HL-60 (cell line): ENCODE results near the gene KSR1.

Experiments used
- GABPA ChIP-seq: IDR thresholded peaks from 2 replicates; pipeline ENCODE4 v1.6.1; 2012; ENCODE audit warnings: low read depth
- POLR2AphosphoS5 ChIP-seq: IDR thresholded peaks from 2 replicates; pipeline ENCODE4 v1.6.1; 2012; ENCODE audit warnings: low read depth
- TF ChIP-seq, protein P1 (sequence below): IDR thresholded peaks from one replicate; pipeline ENCODE4 v1.5.1; 2011; ENCODE audit warnings: low read length, control low read depth, inconsistent platforms; ENCODE audit not compliant: insufficient read depth
- TF ChIP-seq, protein P2 (sequence below): IDR thresholded peaks from 2 replicates; pipeline ENCODE4 v1.6.1; 2012; ENCODE audit warnings: low read depth; ENCODE audit not compliant: insufficient replicate concordance

DNA sequence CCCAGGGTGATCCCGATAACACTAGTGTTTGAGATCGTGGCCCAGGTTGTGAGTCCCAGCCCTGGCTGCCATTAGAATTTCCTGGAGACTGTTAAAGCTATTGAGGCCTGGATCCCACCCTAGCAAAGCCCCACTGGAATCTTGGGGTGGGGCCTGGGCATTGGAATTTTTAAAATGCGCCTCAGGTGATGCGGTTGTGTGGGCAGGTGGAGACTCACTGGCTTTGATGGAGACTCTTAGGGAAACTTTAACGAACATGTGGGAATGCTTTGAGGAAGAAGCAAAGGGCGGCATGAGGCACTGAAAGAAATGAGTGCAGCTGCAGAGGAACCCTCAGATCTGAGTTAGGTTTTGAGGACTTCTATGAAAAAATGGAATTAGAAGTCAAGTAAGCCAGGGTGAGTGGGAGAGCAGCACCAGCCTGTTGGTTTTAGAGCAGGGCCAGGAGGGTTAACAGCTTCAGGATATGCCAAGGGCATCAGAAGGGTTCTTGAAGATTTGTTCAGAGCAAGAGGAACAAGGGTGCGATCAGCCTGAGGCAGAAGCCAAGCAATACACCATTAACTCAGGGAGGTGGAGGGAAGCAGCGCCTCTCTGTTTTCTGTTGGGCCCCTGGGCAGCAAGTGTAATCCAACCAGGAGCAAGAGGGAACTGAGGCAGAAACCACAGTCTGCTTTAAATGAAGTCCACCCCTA is 42.5 kb downstream of the KSR1 start:
- TF ChIP-seq, protein P1, sequence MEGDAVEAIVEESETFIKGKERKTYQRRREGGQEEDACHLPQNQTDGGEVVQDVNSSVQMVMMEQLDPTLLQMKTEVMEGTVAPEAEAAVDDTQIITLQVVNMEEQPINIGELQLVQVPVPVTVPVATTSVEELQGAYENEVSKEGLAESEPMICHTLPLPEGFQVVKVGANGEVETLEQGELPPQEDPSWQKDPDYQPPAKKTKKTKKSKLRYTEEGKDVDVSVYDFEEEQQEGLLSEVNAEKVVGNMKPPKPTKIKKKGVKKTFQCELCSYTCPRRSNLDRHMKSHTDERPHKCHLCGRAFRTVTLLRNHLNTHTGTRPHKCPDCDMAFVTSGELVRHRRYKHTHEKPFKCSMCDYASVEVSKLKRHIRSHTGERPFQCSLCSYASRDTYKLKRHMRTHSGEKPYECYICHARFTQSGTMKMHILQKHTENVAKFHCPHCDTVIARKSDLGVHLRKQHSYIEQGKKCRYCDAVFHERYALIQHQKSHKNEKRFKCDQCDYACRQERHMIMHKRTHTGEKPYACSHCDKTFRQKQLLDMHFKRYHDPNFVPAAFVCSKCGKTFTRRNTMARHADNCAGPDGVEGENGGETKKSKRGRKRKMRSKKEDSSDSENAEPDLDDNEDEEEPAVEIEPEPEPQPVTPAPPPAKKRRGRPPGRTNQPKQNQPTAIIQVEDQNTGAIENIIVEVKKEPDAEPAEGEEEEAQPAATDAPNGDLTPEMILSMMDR: no peak
- TF ChIP-seq POLR2AphosphoS5 (no peak), GABPA (no peak)
- TF ChIP-seq, protein P2, sequence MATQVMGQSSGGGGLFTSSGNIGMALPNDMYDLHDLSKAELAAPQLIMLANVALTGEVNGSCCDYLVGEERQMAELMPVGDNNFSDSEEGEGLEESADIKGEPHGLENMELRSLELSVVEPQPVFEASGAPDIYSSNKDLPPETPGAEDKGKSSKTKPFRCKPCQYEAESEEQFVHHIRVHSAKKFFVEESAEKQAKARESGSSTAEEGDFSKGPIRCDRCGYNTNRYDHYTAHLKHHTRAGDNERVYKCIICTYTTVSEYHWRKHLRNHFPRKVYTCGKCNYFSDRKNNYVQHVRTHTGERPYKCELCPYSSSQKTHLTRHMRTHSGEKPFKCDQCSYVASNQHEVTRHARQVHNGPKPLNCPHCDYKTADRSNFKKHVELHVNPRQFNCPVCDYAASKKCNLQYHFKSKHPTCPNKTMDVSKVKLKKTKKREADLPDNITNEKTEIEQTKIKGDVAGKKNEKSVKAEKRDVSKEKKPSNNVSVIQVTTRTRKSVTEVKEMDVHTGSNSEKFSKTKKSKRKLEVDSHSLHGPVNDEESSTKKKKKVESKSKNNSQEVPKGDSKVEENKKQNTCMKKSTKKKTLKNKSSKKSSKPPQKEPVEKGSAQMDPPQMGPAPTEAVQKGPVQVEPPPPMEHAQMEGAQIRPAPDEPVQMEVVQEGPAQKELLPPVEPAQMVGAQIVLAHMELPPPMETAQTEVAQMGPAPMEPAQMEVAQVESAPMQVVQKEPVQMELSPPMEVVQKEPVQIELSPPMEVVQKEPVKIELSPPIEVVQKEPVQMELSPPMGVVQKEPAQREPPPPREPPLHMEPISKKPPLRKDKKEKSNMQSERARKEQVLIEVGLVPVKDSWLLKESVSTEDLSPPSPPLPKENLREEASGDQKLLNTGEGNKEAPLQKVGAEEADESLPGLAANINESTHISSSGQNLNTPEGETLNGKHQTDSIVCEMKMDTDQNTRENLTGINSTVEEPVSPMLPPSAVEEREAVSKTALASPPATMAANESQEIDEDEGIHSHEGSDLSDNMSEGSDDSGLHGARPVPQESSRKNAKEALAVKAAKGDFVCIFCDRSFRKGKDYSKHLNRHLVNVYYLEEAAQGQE: no peak
